Occipital lobe (tissue), 2 donors: ENCODE data around the gene MFSD6. TPM values are rescaled to one million over a fixed set of nuclear protein-coding genes. Genes with fewer than 3 reads are reported as not detected.

ENCODE experiments used
- DNase-seq: peaks from one replicate; lab custom pipeline; 2025; lab: John Stamatoyannopoulos, UW
- total RNA-seq: library from RNA; depleted of rRNA; stranded (reverse); fragments of >200 nt; gene quantifications from one replicate; pipeline ENCODE4 v1.2.3, GENCODE V29; 2014

MFSD6 gene
- total RNA-seq, 1 donor from 2014 or later = 45.1 TPM

- DNase-seq = no peak
Measured at GRCh38 chr2:190435031-190435670, 27.0 kb downstream of the MFSD6 start.

GRCh38 chr2:190436557-190436956 lies 28.4 kb downstream of the MFSD6 start:
- DNase-seq = no peak

GRCh38 chr2:190440113-190440512 lies 32.0 kb downstream of the MFSD6 start:
- DNase-seq = no peak

- DNase-seq = no peak
Measured at GRCh38 chr2:190441564-190441963, 33.4 kb downstream of the MFSD6 start.

GRCh38 chr2:190443055-190443454 lies 34.9 kb downstream of the MFSD6 start:
- no peak for DNase-seq

- no peak for DNase-seq
Measured at GRCh38 chr2:190443778-190444481, 35.8 kb downstream of the MFSD6 start.

GRCh38 chr2:190444976-190445375 lies 36.8 kb downstream of the MFSD6 start:
- DNase-seq = no peak

- DNase-seq = no peak
Measured at GRCh38 chr2:190446193-190446592, 38.0 kb downstream of the MFSD6 start.

GRCh38 chr2:190446750-190447516 lies 38.8 kb downstream of the MFSD6 start:
- DNase-seq = no peak

GRCh38 chr2:190447766-190448165 lies 39.6 kb downstream of the MFSD6 start:
- no peak for DNase-seq

- no peak for DNase-seq
Measured at GRCh38 chr2:190449925-190450324, 41.8 kb downstream of the MFSD6 start.

GRCh38 chr2:190450363-190450762 lies 42.2 kb downstream of the MFSD6 start:
- DNase-seq = no peak

GRCh38 chr2:190451561-190452176 lies 43.5 kb downstream of the MFSD6 start:
- no peak for DNase-seq

GRCh38 chr2:190452433-190452832 lies 44.3 kb downstream of the MFSD6 start:
- no peak for DNase-seq

- DNase-seq = no peak
Measured at GRCh38 chr2:190454795-190455194, 46.6 kb downstream of the MFSD6 start.

GRCh38 chr2:190455358-190456095 lies 47.4 kb downstream of the MFSD6 start:
- DNase-seq = no peak

- DNase-seq = no peak
Measured at GRCh38 chr2:190456833-190457232, 48.7 kb downstream of the MFSD6 start.

- DNase-seq = no peak
Measured at GRCh38 chr2:190457256-190457655, 49.1 kb downstream of the MFSD6 start.

GRCh38 chr2:190458352-190459107 lies 50.4 kb downstream of the MFSD6 start:
- no peak for DNase-seq

GRCh38 chr2:190459881-190460280 lies 51.7 kb downstream of the MFSD6 start:
- DNase-seq = no peak

GRCh38 chr2:190460487-190460886 lies 52.3 kb downstream of the MFSD6 start:
- no peak for DNase-seq
